GM04504 (cell line): ENCODE results near the gene IFI27.

ENCODE experiments used
- DNase-seq: peaks from one replicate; pipeline ENCODE4 v3.0.0-alpha.2; 2012; ENCODE audit warnings: low read depth

The IFI27 gene

GRCh38 chr14:94102768-94103482 is 7.6 kb upstream of the IFI27 start:
- DNase-seq: no peak

GRCh38 chr14:94103554-94104150 is 6.9 kb upstream of the IFI27 start:
- no peak for DNase-seq

- no peak for DNase-seq
Measured at GRCh38 chr14:94104731-94105130, 5.8 kb upstream of the IFI27 start.

- DNase-seq: no peak
Measured at GRCh38 chr14:94109915-94110250, 653 bp upstream of the IFI27 start.

GRCh38 chr14:94111276-94112095 is 950 bp downstream of the IFI27 start:
- DNase-seq: no peak

- DNase-seq: no peak
Measured at GRCh38 chr14:94112513-94113063, 2.1 kb downstream of the IFI27 start.

- DNase-seq: no peak
Measured at GRCh38 chr14:94113073-94113472, 2.5 kb downstream of the IFI27 start.

GRCh38 chr14:94113490-94113889 is 3.0 kb downstream of the IFI27 start:
- no peak for DNase-seq

- DNase-seq: no peak
Measured at GRCh38 chr14:94113908-94114588, 3.5 kb downstream of the IFI27 start.

GRCh38 chr14:94114589-94115057 is 4.1 kb downstream of the IFI27 start:
- DNase-seq: no peak

- no peak for DNase-seq
Measured at GRCh38 chr14:94115058-94115591, 4.6 kb downstream of the IFI27 start.

GRCh38 chr14:94115631-94116030 is 5.1 kb downstream of the IFI27 start:
- no peak for DNase-seq

GRCh38 chr14:94116701-94117100 is 6.2 kb downstream of the IFI27 start:
- no peak for DNase-seq

- DNase-seq: no peak
Measured at GRCh38 chr14:94117856-94118255, 7.3 kb downstream of the IFI27 start.

- DNase-seq: no peak
Measured at GRCh38 chr14:94119071-94119470, 8.5 kb downstream of the IFI27 start.

- peak; percentile 33 for DNase-seq
Measured at GRCh38 chr14:94120667-94121340, 10.3 kb downstream of the IFI27 start.

GRCh38 chr14:94121485-94121884 is 10.9 kb downstream of the IFI27 start:
- DNase-seq: no peak

- no peak for DNase-seq
Measured at GRCh38 chr14:94122438-94122837, 11.9 kb downstream of the IFI27 start.

- DNase-seq: no peak
Measured at GRCh38 chr14:94123296-94123695, 12.8 kb downstream of the IFI27 start.

- DNase-seq: no peak
Measured at GRCh38 chr14:94123868-94124267, 13.3 kb downstream of the IFI27 start.
